Activated naive CD8-positive, alpha-beta T cell treated with anti-CD3 and anti-CD28 coated beads, Interleukin-2, amount 10 ng/mL, durations not matched to agents 7 days and 5 days (primary cell): ENCODE results near the gene SLFN13. TPM values are rescaled to one million over a fixed set of nuclear protein-coding genes. Genes with fewer than 3 reads are reported as not detected.
"Not testable (repeated sequence)": the region's sequence is repeated elsewhere in the genome, so short reads cannot be mapped to it uniquely, and the experiment has no call there.

ENCODE experiments used
- ATAC-seq: fragments of 150-1000 bp; cut with Tn5 transposase; one replicate; pipeline ENCODE4 v1.10.0; 2021; ENCODE audit warnings: low read depth, moderate library complexity
- POLR2A ChIA-PET: fragments of 350-600 bp; sonication (Branson Sonifier 250); formaldehyde crosslinking; loops from one replicate; lab custom pipeline; 2021; ENCODE audit warnings: antibody characterized with exemption; lab: Charles Lee
- DNase-seq: peaks from one replicate; pipeline ENCODE4 v3.0.0; 2021
- H3K27ac Mint-ChIP-seq: one replicate; pipeline ENCODE4 v1.8.0; 2022; ENCODE audit warnings: mild to moderate bottlenecking, mixed read lengths
- H3K27me3 Mint-ChIP-seq: one replicate; pipeline ENCODE4 v1.8.0; 2022; ENCODE audit warnings: mild to moderate bottlenecking, moderate library complexity, mixed read lengths
- H3K36me3 Mint-ChIP-seq: one replicate; pipeline ENCODE4 v1.8.0; 2021; ENCODE audit warnings: mild to moderate bottlenecking, mixed read lengths
- H3K4me1 Mint-ChIP-seq: one replicate; pipeline ENCODE4 v1.8.0; 2021; ENCODE audit warnings: mixed read lengths
- H3K4me3 Mint-ChIP-seq: one replicate; pipeline ENCODE4 v1.8.0; 2022; ENCODE audit warnings: mild to moderate bottlenecking, moderate library complexity, mixed read lengths
- H3K9me3 Mint-ChIP-seq: one replicate; pipeline ENCODE4 v1.8.0; 2021; ENCODE audit warnings: mixed read lengths
- total RNA-seq, 2 experiments: library from RNA; stranded (reverse); gene quantifications; one replicate each; pipeline ENCODE4 v1.2.3, GENCODE V29; 2021

The SLFN13 gene
- total RNA-seq, 2 experiments from 2014 or later = 76.8 to 77.5 TPM

DNA sequence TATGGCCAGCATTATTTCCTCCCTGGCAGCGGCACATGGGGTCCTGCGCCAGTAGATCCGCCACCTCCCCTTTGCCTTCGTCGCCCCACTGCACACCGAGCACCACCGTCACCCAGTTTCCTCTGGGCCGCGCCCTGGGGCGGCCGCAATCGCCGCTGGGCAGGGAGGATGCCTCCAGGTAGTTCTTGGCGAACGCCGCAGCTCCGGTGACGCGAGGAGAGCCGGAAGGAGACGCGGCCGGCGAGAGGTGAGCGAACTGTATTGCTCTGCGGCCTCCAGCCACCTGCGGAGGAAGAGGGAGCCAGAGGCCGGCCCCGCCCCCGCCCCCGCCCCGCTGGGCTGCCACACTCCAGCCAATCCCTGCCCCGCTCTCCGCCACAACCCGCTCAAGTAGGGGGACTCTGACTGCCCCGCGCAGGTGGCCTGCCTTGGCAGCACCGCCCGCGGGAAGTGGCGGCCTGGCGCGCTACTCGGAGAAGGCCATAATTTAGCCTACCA lies 11.8 kb upstream of the SLFN13 start:
- POLR2A ChIA-PET = interaction anchor here (0.6 to 1.0 kb wide), 4 partner anchors 12 to 147 kb away, joined by 3 to 4 read pairs (median 3); partner anchors contain the start of genes SLFN11 and SLFN13
- Mint-ChIP-seq H3K27ac (peak overlapping the region; percentile 87), H3K4me3 (peak overlapping the region; percentile 81), H3K4me1 (peaks cover 27% of the 10 kb centered on the region), H3K36me3 (peaks cover 68% of the 10 kb centered on the region), H3K9me3 (peaks cover 6% of the 10 kb centered on the region), H3K27me3 (no peaks in the 10 kb centered on the region)
- ATAC-seq = peak; percentile 88
- peak; percentile 70 for DNase-seq

DNA sequence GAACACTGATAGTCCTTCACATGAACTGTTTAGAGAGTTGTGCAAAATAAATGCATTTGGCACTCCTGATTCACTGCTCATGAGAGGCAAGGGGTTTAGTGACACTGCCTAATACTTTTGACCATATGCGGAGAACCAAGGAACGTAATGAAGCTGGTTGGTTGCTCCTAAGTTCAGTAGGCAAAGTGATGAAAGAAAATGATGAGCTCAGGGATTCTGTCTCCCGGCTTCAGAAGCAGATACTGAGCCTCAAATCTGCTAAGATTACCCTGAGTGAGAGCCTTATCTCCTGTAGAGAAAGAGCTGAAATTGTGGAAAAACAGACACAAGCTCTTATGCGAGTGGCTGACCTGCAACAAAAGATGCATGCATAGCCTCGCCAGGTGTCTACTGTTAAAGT lies 5.5 kb upstream of the SLFN13 start:
- H3K27me3 Mint-ChIP-seq, ATAC-seq, H3K27ac Mint-ChIP-seq, H3K9me3 Mint-ChIP-seq, H3K4me3 Mint-ChIP-seq, H3K4me1 Mint-ChIP-seq, DNase-seq, POLR2A ChIA-PET: not testable (repeated sequence)
- peaks cover 52% of the 10 kb centered on the region for H3K36me3 Mint-ChIP-seq

DNA sequence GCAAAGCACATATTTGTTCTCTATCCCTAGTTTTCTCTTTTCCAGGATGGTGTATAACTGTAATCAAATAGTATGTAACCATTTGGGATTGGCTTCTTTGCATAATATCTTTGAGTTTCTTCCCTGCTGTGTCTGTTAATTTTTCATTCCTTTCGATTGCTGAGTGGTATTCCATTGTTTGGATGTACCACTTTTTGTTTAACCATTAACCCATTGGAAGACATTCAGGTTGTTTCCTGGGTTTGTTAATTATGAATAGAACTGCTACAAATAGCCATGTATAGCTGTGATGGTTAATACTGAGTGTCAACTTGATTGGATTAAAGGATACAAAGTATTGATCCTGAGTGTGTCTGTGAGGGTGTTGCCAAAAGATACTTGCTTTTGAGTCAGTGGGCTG lies 4.6 kb upstream of the SLFN13 start:
- peaks cover 7% of the 10 kb centered on the region for H3K9me3 Mint-ChIP-seq
- peaks cover 44% of the 10 kb centered on the region for H3K36me3 Mint-ChIP-seq
- no peak overlapping the region for H3K4me3 Mint-ChIP-seq
- H3K27ac Mint-ChIP-seq = no peak overlapping the region
- ATAC-seq (no peak), DNase-seq (no peak)
- no peaks in the 10 kb centered on the region for H3K27me3 Mint-ChIP-seq
- peaks cover 6% of the 10 kb centered on the region for H3K4me1 Mint-ChIP-seq
- POLR2A ChIA-PET = no interaction called here

GRCh38 chr17:35449371-35449931 lies 885 bp upstream of the SLFN13 start:
- Mint-ChIP-seq H3K9me3 (no peaks in the 10 kb centered on the region), H3K27me3 (no peaks in the 10 kb centered on the region), H3K36me3 (peaks cover 44% of the 10 kb centered on the region), H3K4me3 (peak overlapping the region; percentile 42), H3K4me1 (peaks cover 13% of the 10 kb centered on the region), H3K27ac (peak overlapping the region; percentile 41)
- POLR2A ChIA-PET = interaction anchor here (1.2 kb wide), 1 partner anchor 18 kb away, joined by 3 read pairs; no protein-coding TSS in a partner anchor
- ATAC-seq (no peak), DNase-seq (no peak)

- Mint-ChIP-seq H3K9me3 (no peaks in the 10 kb centered on the region), H3K27me3 (no peaks in the 10 kb centered on the region), H3K36me3 (peaks cover 50% of the 10 kb centered on the region), H3K4me3 (peak overlapping the region; percentile 78), H3K4me1 (peaks cover 13% of the 10 kb centered on the region), H3K27ac (peak overlapping the region; percentile 72)
- POLR2A ChIA-PET = interaction anchor here (0.5 to 1.8 kb wide), 7 partner anchors 11 to 278 kb away, joined by 3 to 5 read pairs (median 3); no protein-coding TSS in a partner anchor
- ATAC-seq = no peak
- no peak for DNase-seq
These were observed 297 bp upstream of the SLFN13 start for GRCh38 chr17:35448899-35449227.

DNA sequence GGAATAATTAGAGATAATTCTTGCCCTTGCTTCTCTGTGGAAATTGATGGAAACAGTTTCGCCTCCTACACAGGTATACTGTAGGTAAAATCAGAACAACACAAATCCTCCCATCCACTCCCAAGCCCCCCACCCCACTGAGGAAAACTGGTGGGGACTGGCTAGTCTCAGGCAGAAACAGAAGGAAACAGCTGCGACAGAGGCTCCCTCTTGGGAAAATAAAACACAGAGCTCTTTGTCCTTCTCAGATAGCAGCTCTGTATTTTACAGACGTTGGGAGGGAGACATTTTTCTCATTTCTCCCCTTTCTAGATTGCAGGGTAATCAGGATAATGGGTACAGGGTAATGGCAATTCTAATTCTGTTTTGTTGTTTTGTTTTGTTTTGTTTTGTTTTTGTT lies 1.1 kb downstream of the SLFN13 start:
- no peaks in the 10 kb centered on the region for H3K27me3 Mint-ChIP-seq
- peak overlapping the region; percentile 25 for H3K27ac Mint-ChIP-seq
- peak overlapping the region; percentile 51 for H3K4me3 Mint-ChIP-seq
- H3K36me3 Mint-ChIP-seq = peaks cover 53% of the 10 kb centered on the region
- ATAC-seq (no peak), DNase-seq (no peak)
- POLR2A ChIA-PET = interaction anchor here (0.9 to 1.8 kb wide), 5 partner anchors 9 to 43 kb away, joined by 3 to 5 read pairs (median 3); no protein-coding TSS in a partner anchor
- no peaks in the 10 kb centered on the region for H3K9me3 Mint-ChIP-seq
- H3K4me1 Mint-ChIP-seq = peaks cover 13% of the 10 kb centered on the region

DNA sequence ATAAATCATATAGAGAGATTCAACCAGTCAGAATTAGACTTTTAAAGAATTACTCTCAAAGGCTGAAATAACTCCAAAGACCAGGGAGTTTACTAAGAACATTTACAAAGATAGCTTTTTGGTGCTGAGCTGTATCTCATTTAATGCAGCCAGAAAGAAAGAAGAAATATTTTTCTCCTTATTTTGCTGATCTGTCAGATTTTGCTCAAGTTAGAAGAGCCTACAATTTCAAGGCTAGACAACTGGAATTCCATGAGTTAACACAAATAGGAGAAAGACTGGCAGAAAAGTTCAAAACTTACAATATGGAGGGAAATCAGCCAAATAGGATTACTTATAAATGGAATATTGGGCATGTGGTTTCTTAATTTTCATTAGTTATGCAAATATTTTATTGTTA lies 10.1 kb downstream of the SLFN13 start:
- H3K36me3 Mint-ChIP-seq = peaks cover 27% of the 10 kb centered on the region
- no peak overlapping the region for H3K27ac Mint-ChIP-seq
- ATAC-seq (no peak), DNase-seq (no peak)
- H3K4me1 Mint-ChIP-seq = peaks cover 9% of the 10 kb centered on the region
- POLR2A ChIA-PET = interaction anchor here (0.7 kb wide), 1 partner anchor 205 kb away, joined by 4 read pairs; no protein-coding TSS in a partner anchor
- H3K4me3 Mint-ChIP-seq = no peak overlapping the region
- no peaks in the 10 kb centered on the region for H3K9me3 Mint-ChIP-seq
- no peaks in the 10 kb centered on the region for H3K27me3 Mint-ChIP-seq

DNA sequence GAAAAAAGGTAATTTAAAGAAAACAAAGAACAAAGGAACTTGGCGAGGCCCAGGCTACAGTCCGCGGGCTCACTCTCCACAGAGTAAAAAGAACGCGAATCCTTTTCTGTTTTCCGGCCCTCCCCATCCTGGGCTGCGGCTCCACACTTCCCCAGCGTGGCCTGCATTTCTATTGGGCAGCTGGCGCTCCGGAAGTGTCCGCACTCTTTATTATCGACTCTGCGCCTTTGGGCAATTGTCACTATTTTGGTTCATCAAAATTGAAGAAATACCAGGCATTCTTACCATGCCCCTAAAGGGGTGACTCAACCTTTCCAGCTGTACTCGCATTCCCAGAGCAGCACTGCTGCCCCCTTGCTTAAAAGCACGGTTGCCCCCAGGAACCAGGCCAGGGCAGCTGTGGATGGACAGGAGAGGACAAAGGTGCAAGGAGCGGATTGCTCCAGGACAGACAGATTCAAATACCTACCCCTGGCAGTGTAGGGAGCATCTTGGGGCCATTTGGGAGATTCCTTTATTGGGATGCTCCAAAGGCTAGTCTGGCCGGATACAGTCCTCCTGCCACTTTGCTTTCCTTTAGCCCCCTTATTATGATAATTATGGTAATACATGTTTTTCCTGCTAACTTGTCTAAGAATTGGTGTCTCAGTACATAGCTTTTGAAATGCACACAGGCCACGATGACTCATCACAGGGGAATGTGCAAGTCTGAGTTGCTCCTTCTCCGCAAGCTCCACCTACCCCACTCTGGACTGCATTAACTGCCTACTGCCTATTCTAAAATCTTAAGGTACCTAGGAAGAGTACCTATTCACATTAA lies 15.3 kb downstream of the SLFN13 start:
- peak overlapping the region; percentile 84 for H3K27ac Mint-ChIP-seq
- no peaks in the 10 kb centered on the region for H3K27me3 Mint-ChIP-seq
- H3K36me3 Mint-ChIP-seq = peaks cover 18% of the 10 kb centered on the region
- H3K4me3 Mint-ChIP-seq = peak overlapping the region; percentile 89
- H3K4me1 Mint-ChIP-seq = peaks cover 42% of the 10 kb centered on the region
- DNase-seq (peak; percentile 46), ATAC-seq (peak; percentile 80)
- H3K9me3 Mint-ChIP-seq = no peaks in the 10 kb centered on the region
- POLR2A ChIA-PET = interaction anchor here (0.7 to 1.7 kb wide), 5 partner anchors 15 to 190 kb away, joined by 3 to 6 read pairs (median 4); partner anchors contain the start of genes SLFN11, SLFN13 and SLFN5

GRCh38 chr17:35432176-35433074 lies 16.1 kb downstream of the SLFN13 start, which contains the start of gene SLFN12:
SLFN12 (minus strand) TSS chr17:35432500; CDS start chr17:35423028, 9,472 bp downstream.
- Mint-ChIP-seq H3K36me3 (peaks cover 18% of the 10 kb centered on the region), H3K4me1 (peaks cover 49% of the 10 kb centered on the region), H3K9me3 (no peaks in the 10 kb centered on the region), H3K27me3 (no peaks in the 10 kb centered on the region), H3K4me3 (peak within 1 kb of the TSS; percentile 89), H3K27ac (peak within 1 kb of the TSS; percentile 84)
- ATAC-seq (peak; percentile 77), DNase-seq (peak; percentile 49)
- POLR2A ChIA-PET = interaction anchor here (1.4 to 1.7 kb wide), 3 partner anchors 16 to 189 kb away, joined by 4 to 6 read pairs (median 5); partner anchors contain the start of genes SLFN11, SLFN13 and SLFN5

- Mint-ChIP-seq H3K4me1 (peaks cover 53% of the 10 kb centered on the region), H3K9me3 (no peaks in the 10 kb centered on the region), H3K36me3 (peaks cover 37% of the 10 kb centered on the region), H3K27me3 (no peaks in the 10 kb centered on the region), H3K4me3 (no peak overlapping the region), H3K27ac (no peak overlapping the region)
- POLR2A ChIA-PET = interaction anchor here (2.1 kb wide), 1 partner anchor 117 kb away, joined by 4 read pairs; no protein-coding TSS in a partner anchor
- DNase-seq = no peak
- ATAC-seq = no peak
These were observed 18.9 kb downstream of the SLFN13 start for GRCh38 chr17:35429702-35430101.

DNA sequence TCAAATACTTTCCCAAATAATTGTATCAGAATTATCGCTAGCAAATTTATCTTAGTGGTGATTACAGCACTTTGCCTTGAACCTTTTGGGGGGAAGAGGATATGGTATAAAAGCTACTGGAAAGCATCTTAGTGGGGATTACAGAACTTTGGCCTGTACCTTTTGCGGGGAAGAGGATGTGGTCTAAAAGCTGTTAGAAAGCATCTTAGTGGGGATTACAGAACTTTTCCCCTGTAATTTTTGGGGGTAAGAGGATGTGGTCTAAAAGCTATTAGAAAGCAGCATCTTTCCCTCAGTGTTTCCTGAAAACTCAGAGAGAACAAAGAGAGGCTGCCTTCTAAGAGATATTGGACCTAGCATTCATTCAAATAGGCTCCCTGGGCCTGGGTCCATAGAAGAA lies 20.3 kb downstream of the SLFN13 start:
- POLR2A ChIA-PET = interaction anchor here (0.6 to 1.7 kb wide), 3 partner anchors 55 to 259 kb away, joined by 3 to 9 read pairs (median 3); partner anchors contain the start of gene SLFN11
- ATAC-seq (peak; percentile 14), DNase-seq (no peak)
- Mint-ChIP-seq H3K9me3 (no peaks in the 10 kb centered on the region), H3K4me3 (peak overlapping the region; percentile 37), H3K36me3 (peaks cover 44% of the 10 kb centered on the region), H3K27me3 (no peaks in the 10 kb centered on the region), H3K27ac (peak overlapping the region; percentile 47), H3K4me1 (peaks cover 44% of the 10 kb centered on the region)

GRCh38 chr17:35423761-35424160 lies 24.8 kb downstream of the SLFN13 start:
- Mint-ChIP-seq H3K27ac (no peak overlapping the region), H3K9me3 (no peaks in the 10 kb centered on the region), H3K36me3 (peaks cover 52% of the 10 kb centered on the region), H3K4me1 (peaks cover 16% of the 10 kb centered on the region), H3K27me3 (no peaks in the 10 kb centered on the region), H3K4me3 (no peak overlapping the region)
- ATAC-seq = no peak
- POLR2A ChIA-PET = no interaction called here
- no peak for DNase-seq
